H9 (cell line): ENCODE measurements around the gene RICTOR. TPM values are rescaled to one million over a fixed set of nuclear protein-coding genes. Genes with fewer than 3 reads are reported as not detected.

Source experiments
- DNase-seq: peaks from one replicate; pipeline ENCODE4 v3.0.0-alpha.2; 2017
- H2AFZ ChIP-seq: one replicate; pipeline ENCODE4 v1.6.1; 2013; ENCODE audit warnings: mild to moderate bottlenecking, low read length, control low read depth, moderate library complexity
- H2AK5ac ChIP-seq: 2 replicates; pipeline ENCODE4 v1.6.1; 2013; ENCODE audit warnings: low read length, control low read depth, mixed read lengths; ENCODE audit not compliant: insufficient read length
- H2BK120ac ChIP-seq: one replicate; pipeline ENCODE4 v1.6.1; 2013; ENCODE audit warnings: low read depth, mild to moderate bottlenecking, low read length, control low read depth, inconsistent platforms; ENCODE audit not compliant: poor library complexity, severe bottlenecking
- H2BK12ac ChIP-seq: 2 replicates; pipeline ENCODE4 v1.6.1; 2013; ENCODE audit warnings: low read length, control low read depth, mixed read lengths, low read depth; ENCODE audit not compliant: insufficient read length
- H2BK15ac ChIP-seq: 2 replicates; pipeline ENCODE4 v1.6.1; 2013; ENCODE audit warnings: low read depth, low read length, control low read depth
- H2BK20ac ChIP-seq: one replicate; pipeline ENCODE4 v1.6.1; 2013; ENCODE audit warnings: low read depth, mild to moderate bottlenecking, low read length, control low read depth, inconsistent platforms; ENCODE audit not compliant: poor library complexity, severe bottlenecking
- H2BK5ac ChIP-seq: 2 replicates; pipeline ENCODE4 v1.6.1; 2013; ENCODE audit warnings: low read length, control low read depth, mixed read lengths; ENCODE audit not compliant: insufficient read length
- H3K14ac ChIP-seq: 2 replicates; pipeline ENCODE4 v1.6.1; 2013; ENCODE audit warnings: low read length, control low read depth; ENCODE audit not compliant: insufficient read depth
- H3K18ac ChIP-seq: 2 replicates; pipeline ENCODE4 v1.6.1; 2013; ENCODE audit warnings: low read depth, mild to moderate bottlenecking, mixed read lengths, low read length, control low read depth; ENCODE audit not compliant: insufficient read length
- H3K23ac ChIP-seq: 2 replicates; pipeline ENCODE4 v1.6.1; 2013; ENCODE audit warnings: low read length, control low read depth, mixed read lengths, low read depth; ENCODE audit not compliant: insufficient read length
- H3K23me2 ChIP-seq: 2 replicates; pipeline ENCODE4 v1.6.1; 2013; ENCODE audit warnings: low read depth, mild to moderate bottlenecking, mixed read lengths, low read length, control low read depth; ENCODE audit not compliant: insufficient read length, poor library complexity, severe bottlenecking
- H3K27ac ChIP-seq: 2 replicates; pipeline ENCODE4 v1.5.1; 2013; ENCODE audit warnings: low read length, control low read depth, mixed read lengths, low read depth; ENCODE audit not compliant: insufficient read length
- H3K27me3 ChIP-seq: 2 replicates; pipeline ENCODE4 v1.6.1; 2013; ENCODE audit warnings: low read length, control low read depth, inconsistent platforms; ENCODE audit not compliant: insufficient read depth
- H3K4ac ChIP-seq: 2 replicates; pipeline ENCODE4 v1.6.1; 2013; ENCODE audit warnings: low read depth, mild to moderate bottlenecking, control low read depth, inconsistent platforms, low read length, moderate library complexity
- H3K4me1 ChIP-seq: 2 replicates; pipeline ENCODE4 v1.6.1; 2013; ENCODE audit warnings: low read length, control low read depth, inconsistent platforms; ENCODE audit not compliant: insufficient read depth
- H3K4me2 ChIP-seq: 2 replicates; pipeline ENCODE4 v1.6.1; 2013; ENCODE audit warnings: low read length, control low read depth, mixed read lengths; ENCODE audit not compliant: insufficient read length, insufficient read depth
- H3K56ac ChIP-seq: 2 replicates; pipeline ENCODE4 v1.6.1; 2013; ENCODE audit warnings: low read depth, mild to moderate bottlenecking, mixed read lengths, low read length, control low read depth; ENCODE audit not compliant: insufficient read length
- H3K79me1 ChIP-seq: 2 replicates; pipeline ENCODE4 v1.6.1; 2013; ENCODE audit warnings: low read depth, mild to moderate bottlenecking, moderate library complexity, low read length, control low read depth, inconsistent platforms; ENCODE audit not compliant: insufficient read depth, poor library complexity, severe bottlenecking
- H3K79me2 ChIP-seq: 2 replicates; pipeline ENCODE4 v1.6.1; 2013; ENCODE audit warnings: low read length, control low read depth, inconsistent platforms; ENCODE audit not compliant: insufficient read depth
- H3K9ac ChIP-seq: 2 replicates; pipeline ENCODE4 v1.6.1; 2013; ENCODE audit warnings: low read length, control low read depth, mixed read lengths; ENCODE audit not compliant: insufficient read length; ENCODE audit errors: extremely low read depth
- H3K9me3 ChIP-seq: one replicate; pipeline ENCODE4 v1.6.1; 2013; ENCODE audit warnings: low read depth, low read length, inconsistent platforms; ENCODE audit not compliant: control insufficient read depth
- H3T11ph ChIP-seq: one replicate; pipeline ENCODE4 v1.6.1; 2013; ENCODE audit warnings: mild to moderate bottlenecking, low read length, control low read depth, inconsistent platforms
- H4K20me1 ChIP-seq: one replicate; pipeline ENCODE4 v1.6.1; 2013; ENCODE audit not compliant: control insufficient read depth, insufficient read length, insufficient read depth
- H4K5ac ChIP-seq: 2 replicates; pipeline ENCODE4 v1.6.1; 2013; ENCODE audit warnings: low read depth, mild to moderate bottlenecking, mixed read lengths, low read length, control low read depth; ENCODE audit not compliant: insufficient read length
- H4K8ac ChIP-seq: replicated peaks from 2 replicates; pipeline ENCODE4 v1.6.1; 2013; ENCODE audit warnings: low read length, control low read depth, mixed read lengths, low read depth; ENCODE audit not compliant: insufficient read length
- H4K91ac ChIP-seq: 2 replicates; pipeline ENCODE4 v1.6.1; 2013; ENCODE audit warnings: low read depth, mild to moderate bottlenecking, moderate library complexity, mixed read lengths, low read length, control low read depth; ENCODE audit not compliant: insufficient read length
- H3K27ac Mint-ChIP-seq, 3 experiments: 2 replicates in 2 of 3; 3 replicates in 1 of 3; pipeline ENCODE4 v1.8.0; 2020 to 2021; ENCODE audit warnings: mixed read lengths in 3 of 3, mild to moderate bottlenecking in 1 of 3, moderate library complexity in 1 of 3
- H3K27me3 Mint-ChIP-seq: 2 replicates; pipeline ENCODE4 v1.8.0; 2021; ENCODE audit warnings: low read depth, mild to moderate bottlenecking, moderate library complexity, mixed read lengths
- H3K36me3 Mint-ChIP-seq, 3 experiments: 2 replicates in 2 of 3; 3 replicates in 1 of 3; pipeline ENCODE4 v1.8.0; 2020 to 2021; ENCODE audit warnings: low read depth in 3 of 3, mixed read lengths in 3 of 3; ENCODE audit not compliant: insufficient read depth in 1 of 3
- H3K4me1 Mint-ChIP-seq, 2 experiments: 2 replicates each; pipeline ENCODE4 v1.8.0; 2020; ENCODE audit warnings: mixed read lengths in 2 of 2
- H3K4me3 Mint-ChIP-seq, 2 experiments: 2 replicates in 1 of 2; 3 replicates in 1 of 2; pipeline ENCODE4 v1.8.0; 2020 to 2021; ENCODE audit warnings: mild to moderate bottlenecking in 2 of 2, mixed read lengths in 2 of 2, moderate library complexity in 1 of 2
- H3K9me3 Mint-ChIP-seq, 2 experiments: 2 replicates in 1 of 2; 3 replicates in 1 of 2; pipeline ENCODE4 v1.8.0; 2020; ENCODE audit warnings: mild to moderate bottlenecking in 2 of 2, mixed read lengths in 2 of 2, moderate library complexity in 1 of 2
- CTCF ChIP-seq: fragments of 200-600 bp; sonication (generic); conservative IDR thresholded peaks from 3 replicates; pipeline ENCODE4 v1.8.0; 2021; ENCODE audit warnings: antibody characterized with exemption, mild to moderate bottlenecking
- WGBS: extraction: QIAGEN DNeasy Blood & Tissue Kit; methylation state at CpG from one replicate; pipeline ENCODE4 v1.1.7; 2013; ENCODE audit warnings: missing lambda C conversion rate, low lambda C conversion rate, mixed read lengths; ENCODE audit not compliant: insufficient read length; ENCODE audit errors: extremely low coverage; 5-methylcytosine and 5-hydroxymethylcytosine counted together
- total RNA-seq: library from RNA; stranded (reverse); gene quantifications from 2 replicates; pipeline ENCODE4 v1.2.1, GENCODE V29; 2021

RICTOR gene
- total RNA-seq, 1 experiment from 2014 or later, result 20.9 TPM

- Mint-ChIP-seq H3K9me3 (no peaks in the 10 kb centered on the region), H3K36me3 (no peaks in the 10 kb centered on the region), H3K4me3 (no peak overlapping the region), H3K27me3 (no peaks in the 10 kb centered on the region), H3K27ac (no peak overlapping the region), H3K4me1 (no peaks in the 10 kb centered on the region)
- Histone ChIP-seq H3K4ac (no peak overlapping the region), H3K27me3 (no peaks in the 10 kb centered on the region), H3K79me1 (no peaks in the 10 kb centered on the region), H3K9me3 (no peaks in the 10 kb centered on the region), H3K27ac (no peak overlapping the region), H4K91ac (no peak overlapping the region), H3K14ac (no peak overlapping the region), H2BK20ac (no peak overlapping the region), H3K18ac (no peak overlapping the region), H4K20me1 (no peaks in the 10 kb centered on the region), H3K4me2 (no peak overlapping the region), H2BK15ac (no peak overlapping the region), H2AK5ac (no peak overlapping the region), H3K79me2 (no peaks in the 10 kb centered on the region), H3K4me1 (no peaks in the 10 kb centered on the region), H2BK120ac (no peak overlapping the region), H2BK12ac (no peak overlapping the region), H4K5ac (no peak overlapping the region), H2AFZ (no peak overlapping the region), H3T11ph (no peak overlapping the region), H2BK5ac (no peak overlapping the region), H3K56ac (no peak overlapping the region), H3K23me2 (no peaks in the 10 kb centered on the region), H4K8ac (no peak overlapping the region), H3K23ac (no peak overlapping the region), H3K9ac (no peak overlapping the region)
- TF ChIP-seq CTCF, result no peak
- no peak for DNase-seq
- no CpG with 5 or more reads among the region's 5 CpGs for WGBS
Observed at GRCh38 chr5:39115644-39116343, 41.6 kb upstream of the RICTOR start.
